Hepatocyte (in vitro differentiated cells): ENCODE results near the gene ESYT3. TPM values are rescaled to one million over a fixed set of nuclear protein-coding genes. Genes with fewer than 3 reads are reported as not detected.
"Not testable (repeated sequence)": the region's sequence is repeated elsewhere in the genome, so short reads cannot be mapped to it uniquely, and the experiment has no call there.

Experiments used
- DNase-seq: peaks from one replicate; pipeline ENCODE4 v3.0.0-alpha.2; 2016; ENCODE audit warnings: low spot score
- H2AFZ ChIP-seq: fragments of 200-600 bp; sonication (generic); 2 replicates; pipeline ENCODE4 v1.6.0; 2016; ENCODE audit warnings: antibody characterized with exemption, mild to moderate bottlenecking
- H3K27ac ChIP-seq: fragments of 200-600 bp; sonication (generic); 2 replicates; pipeline ENCODE4 v1.5.1; 2016; ENCODE audit warnings: mild to moderate bottlenecking
- H3K27me3 ChIP-seq: fragments of 200-600 bp; sonication (generic); 2 replicates; pipeline ENCODE4 v1.6.1; 2016
- H3K36me3 ChIP-seq: fragments of 200-600 bp; sonication (generic); replicated peaks from 2 replicates; pipeline ENCODE4 v1.5.1; 2016; ENCODE audit warnings: low read depth; ENCODE audit not compliant: insufficient read depth
- H3K4me1 ChIP-seq: fragments of 200-600 bp; sonication (generic); 2 replicates; pipeline ENCODE4 v1.5.1; 2016; ENCODE audit warnings: mild to moderate bottlenecking, moderate library complexity; ENCODE audit not compliant: insufficient read depth
- H3K4me2 ChIP-seq: fragments of 200-600 bp; sonication (generic); 2 replicates; pipeline ENCODE4 v1.6.0; 2016
- H3K4me3 ChIP-seq: fragments of 200-600 bp; sonication (generic); 2 replicates; pipeline ENCODE4 v1.5.1; 2016; ENCODE audit warnings: mild to moderate bottlenecking
- H3K79me2 ChIP-seq: fragments of 200-600 bp; sonication (generic); 2 replicates; pipeline ENCODE4 v1.6.0; 2017; ENCODE audit warnings: mild to moderate bottlenecking
- H3K9me2 ChIP-seq: fragments of 200-600 bp; sonication (generic); replicated peaks from 2 replicates; pipeline ENCODE4 v1.6.0; 2017; ENCODE audit warnings: mild to moderate bottlenecking; ENCODE audit not compliant: insufficient read depth
- H3K9me3 ChIP-seq: fragments of 200-600 bp; sonication (generic); 2 replicates; pipeline ENCODE4 v1.5.1; 2016; ENCODE audit warnings: low read depth, mild to moderate bottlenecking
- H4K20me1 ChIP-seq: fragments of 200-600 bp; sonication (generic); 2 replicates; pipeline ENCODE4 v1.6.0; 2016; ENCODE audit warnings: mild to moderate bottlenecking; ENCODE audit not compliant: insufficient read depth, poor library complexity, severe bottlenecking
- CTCF ChIP-seq: fragments of 200-600 bp; sonication (generic); IDR thresholded peaks from 2 replicates; pipeline ENCODE4 v1.5.1; 2016; ENCODE audit warnings: antibody characterized with exemption, mild to moderate bottlenecking; ENCODE audit not compliant: poor library complexity
- EZH2 ChIP-seq: fragments of 200-600 bp; sonication (generic); IDR thresholded peaks from 2 replicates; pipeline ENCODE4 v1.6.1; 2016; ENCODE audit warnings: antibody characterized with exemption, mild to moderate bottlenecking, borderline replicate concordance
- EZH2phosphoT487 ChIP-seq: fragments of 200-600 bp; sonication (generic); IDR thresholded peaks from one replicate; pipeline ENCODE4 v1.6.1; 2018; ENCODE audit warnings: antibody characterized with exemption, mild to moderate bottlenecking, low read depth, moderate library complexity; ENCODE audit not compliant: unreplicated experiment, severe bottlenecking
- WGBS: methylation state at CpG from one replicate; pipeline ENCODE4 v1.1.6; 2016; ENCODE audit warnings: low lambda C conversion rate; ENCODE audit errors: missing lambda C conversion rate; 5-methylcytosine and 5-hydroxymethylcytosine counted together
- polyA plus RNA-seq: library from polyadenylated mRNA; unstranded; fragments of >200 nt; fragmentation: Nextera tagmentation; extraction: Ambion mirVana; gene quantifications from 2 replicates; pipeline ENCODE4 v1.2.1, GENCODE V29; 2016
- total RNA-seq: library from RNA; depleted of rRNA; stranded (reverse); fragments of >200 nt; gene quantifications from 2 replicates; pipeline ENCODE4 v1.2.3, GENCODE V29; 2014

Gene ESYT3
- total and polyA plus RNA-seq, 2 experiments from 2014 or later, result 0.47 to 1.1 TPM

GRCh38 chr3:138424323-138424722, 10.1 kb upstream of the ESYT3 start:
- H3K27me3 ChIP-seq, result no peaks in the 10 kb centered on the region
- WGBS, result 83% methylated on average over 2 of the region's 2 CpGs
- DNase-seq, result no peak

GRCh38 chr3:138426211-138426610, 8.2 kb upstream of the ESYT3 start:
- no peak for DNase-seq
- WGBS, result 72% methylated on average over 3 of the region's 3 CpGs
- no peak overlapping the region for H3K4me2 ChIP-seq

More at GRCh38 chr3:138424323-138424722, 10.1 kb upstream of the ESYT3 start:
- Histone ChIP-seq H3K36me3 (no peaks in the 10 kb centered on the region), H3K9me2 (no peaks in the 10 kb centered on the region), H3K4me1 (no peaks in the 10 kb centered on the region), H2AFZ (no peak overlapping the region), H3K9me3 (no peaks in the 10 kb centered on the region), H3K27ac (no peak overlapping the region), H3K4me2 (no peak overlapping the region), H3K4me3 (no peak overlapping the region), H4K20me1 (no peaks in the 10 kb centered on the region), H3K79me2 (no peaks in the 10 kb centered on the region)
- TF ChIP-seq CTCF (no peak), EZH2phosphoT487 (no peak), EZH2 (no peak)

GRCh38 chr3:138426754-138427153, 7.7 kb upstream of the ESYT3 start:
- H3K9me2 ChIP-seq, H3K79me2 ChIP-seq, DNase-seq, H3K36me3 ChIP-seq, H3K4me3 ChIP-seq, H3K4me2 ChIP-seq, H3K4me1 ChIP-seq, H3K9me3 ChIP-seq, H2AFZ ChIP-seq, H3K27me3 ChIP-seq, H3K27ac ChIP-seq, H4K20me1 ChIP-seq: not testable (repeated sequence)
- 100% methylated on average over 4 of the region's 4 CpGs for WGBS

More at GRCh38 chr3:138426211-138426610, 8.2 kb upstream of the ESYT3 start:
- Histone ChIP-seq H3K4me1 (no peaks in the 10 kb centered on the region), H3K9me2 (no peaks in the 10 kb centered on the region), H3K79me2 (no peaks in the 10 kb centered on the region), H3K27me3 (peaks cover under 1% of the 10 kb centered on the region), H3K36me3 (no peaks in the 10 kb centered on the region), H2AFZ (no peak overlapping the region), H4K20me1 (no peaks in the 10 kb centered on the region), H3K4me3 (no peak overlapping the region), H3K9me3 (no peaks in the 10 kb centered on the region), H3K27ac (no peak overlapping the region)
- TF ChIP-seq CTCF (peak; percentile 46), EZH2phosphoT487 (no peak), EZH2 (no peak)

- Histone ChIP-seq H2AFZ (no peak overlapping the region), H3K9me2 (no peaks in the 10 kb centered on the region), H3K4me3 (no peak overlapping the region), H4K20me1 (no peaks in the 10 kb centered on the region), H3K4me1 (no peaks in the 10 kb centered on the region), H3K27ac (no peak overlapping the region), H3K36me3 (no peaks in the 10 kb centered on the region), H3K27me3 (peaks cover 21% of the 10 kb centered on the region), H3K9me3 (no peaks in the 10 kb centered on the region), H3K79me2 (no peaks in the 10 kb centered on the region), H3K4me2 (no peak overlapping the region)
- TF ChIP-seq EZH2phosphoT487 (no peak), EZH2 (no peak), CTCF (no peak)
- 98% methylated on average over 3 of the region's 3 CpGs for WGBS
- no peak for DNase-seq
These were observed 4.8 kb upstream of the ESYT3 start for GRCh38 chr3:138429665-138430064.
